WTC11 (cell line): ENCODE results near the gene GDF11. TPM values are rescaled to one million over a fixed set of nuclear protein-coding genes. Genes with fewer than 3 reads are reported as not detected.

Experiments used
- ATAC-seq: fragments of 200-7000 bp; cut with Tn5 transposase; 2 replicates; pipeline ENCODE4 v1.10.0; 2021; ENCODE audit warnings: mild to moderate bottlenecking, moderate library complexity
- CTCF ChIA-PET: fragments of 300-600 bp; sonication (Branson Sonifier 250); formaldehyde crosslinking; loops from one replicate; lab custom pipeline; 2021; ENCODE audit warnings: antibody characterized with exemption; lab: Charles Lee
- POLR2A ChIA-PET: fragments of 350-600 bp; sonication (Branson Sonifier 250); formaldehyde crosslinking; loops from one replicate; lab custom pipeline; 2021; ENCODE audit warnings: antibody characterized with exemption; lab: Charles Lee
- DNase-seq: peaks from one replicate; pipeline ENCODE4 v3.0.0; 2021; ENCODE audit warnings: low spot score
- H3K27ac Mint-ChIP-seq: 2 replicates; pipeline ENCODE4 v1.8.0; 2021; ENCODE audit warnings: mixed read lengths
- H3K27me3 Mint-ChIP-seq: 2 replicates; pipeline ENCODE4 v1.8.0; 2021; ENCODE audit warnings: low read depth, mild to moderate bottlenecking, moderate library complexity, mixed read lengths
- H3K36me3 Mint-ChIP-seq: 2 replicates; pipeline ENCODE4 v1.8.0; 2021; ENCODE audit warnings: mixed read lengths
- H3K4me1 Mint-ChIP-seq: 2 replicates; pipeline ENCODE4 v1.8.0; 2022; ENCODE audit warnings: mixed read lengths
- H3K4me3 Mint-ChIP-seq: 2 replicates; pipeline ENCODE4 v1.8.0; 2021; ENCODE audit warnings: mild to moderate bottlenecking, moderate library complexity, mixed read lengths
- H3K9me3 Mint-ChIP-seq: 2 replicates; pipeline ENCODE4 v1.8.0; 2021; ENCODE audit warnings: mixed read lengths
- ARID4B ChIP-seq: sonication (generic); formaldehyde crosslinking; IDR thresholded peaks from 2 replicates; pipeline ENCODE4 v1.8.0; 2023; ENCODE audit warnings: missing genetic modification reagents, mild to moderate bottlenecking, borderline replicate concordance
- ATF1 ChIP-seq: sonication (generic); formaldehyde crosslinking; IDR thresholded peaks from 2 replicates; pipeline ENCODE4 v1.8.1; 2023; ENCODE audit warnings: mild to moderate bottlenecking, moderate library complexity, missing genetic modification reagents
- CDX4 ChIP-seq: fragments of 250-450 bp; sonication (Bioruptor Pico); IDR thresholded peaks from 2 replicates; pipeline ENCODE4 v1.9.0; 2021; ENCODE audit warnings: moderate library complexity, mild to moderate bottlenecking, inconsistent platforms, borderline replicate concordance
- CREM ChIP-seq: sonication (generic); formaldehyde crosslinking; IDR thresholded peaks from 2 replicates; pipeline ENCODE4 v1.8.1; 2022; ENCODE audit warnings: mild to moderate bottlenecking, missing genetic modification reagents, moderate library complexity
- CTCF ChIP-seq: fragments of 200-600 bp; IDR thresholded peaks from 2 replicates; pipeline ENCODE4 v1.8.0; 2022; ENCODE audit warnings: antibody characterized with exemption
- E2F1 ChIP-seq: sonication (generic); formaldehyde crosslinking; IDR thresholded peaks from 2 replicates; pipeline ENCODE4 v1.8.0; 2022; ENCODE audit warnings: mild to moderate bottlenecking, missing genetic modification reagents
- ESRRA ChIP-seq: sonication (generic); formaldehyde crosslinking; IDR thresholded peaks from 2 replicates; pipeline ENCODE4 v1.8.1; 2022; ENCODE audit warnings: mild to moderate bottlenecking, missing genetic modification reagents, borderline replicate concordance
- ETV6 ChIP-seq: sonication (generic); formaldehyde crosslinking; IDR thresholded peaks from 2 replicates; pipeline ENCODE4 v1.8.1; 2022; ENCODE audit warnings: mild to moderate bottlenecking, missing genetic modification reagents
- GRHL2 ChIP-seq: fragments of 250-450 bp; sonication (Bioruptor Pico); IDR thresholded peaks from 2 replicates; pipeline ENCODE4 v1.8.0; 2022; ENCODE audit warnings: mild to moderate bottlenecking, moderate library complexity; ENCODE audit not compliant: insufficient replicate concordance, severe bottlenecking
- JUN ChIP-seq: sonication (generic); formaldehyde crosslinking; IDR thresholded peaks from 2 replicates; pipeline ENCODE4 v1.8.0; 2023; ENCODE audit warnings: mild to moderate bottlenecking, missing genetic modification reagents
- NR3C1 ChIP-seq: sonication (generic); formaldehyde crosslinking; conservative IDR thresholded peaks from 2 replicates; pipeline ENCODE4 v1.8.1; 2023; ENCODE audit warnings: low read depth, mild to moderate bottlenecking, missing genetic modification reagents
- SMAD3 ChIP-seq: sonication (generic); formaldehyde crosslinking; IDR thresholded peaks from 2 replicates; pipeline ENCODE4 v1.8.0; 2022; ENCODE audit warnings: missing genetic modification reagents, mild to moderate bottlenecking, borderline replicate concordance
- USF2 ChIP-seq: sonication (generic); formaldehyde crosslinking; IDR thresholded peaks from 2 replicates; pipeline ENCODE4 v1.8.1; 2023; ENCODE audit warnings: mild to moderate bottlenecking, missing genetic modification reagents, moderate library complexity
- ZNF121 ChIP-seq: sonication (generic); formaldehyde crosslinking; IDR thresholded peaks from 2 replicates; pipeline ENCODE4 v1.8.0; 2023; ENCODE audit warnings: missing genetic modification reagents
- ZNF532 ChIP-seq: fragments of 250-450 bp; sonication (Bioruptor Pico); IDR thresholded peaks from 2 replicates; pipeline ENCODE4 v1.9.0; 2021; ENCODE audit warnings: mild to moderate bottlenecking, borderline replicate concordance
- total RNA-seq: library from RNA; stranded (reverse); gene quantifications from 3 replicates; pipeline ENCODE4 v1.2.3, GENCODE V29; 2021

The GDF11 gene
- total RNA-seq, 1 experiment from 2014 or later, result 16.9 TPM

GRCh38 chr12:55765736-55766290 is 22.9 kb downstream of the GDF11 start:
- H3K27me3 Mint-ChIP-seq, result no peaks in the 10 kb centered on the region
- ChIA-PET CTCF (interaction anchor here (0.7 to 2.9 kb wide), 4 partner anchors 19 to 175 kb away, joined by 3 to 20 read pairs (median 4); no protein-coding TSS in a partner anchor), POLR2A (no interaction called here)
- H3K4me3 Mint-ChIP-seq, result no peak overlapping the region
- TF ChIP-seq ETV6 (no peak), GRHL2 (CRISPR knock-in tag) (no peak)
- DNase-seq (no peak), ATAC-seq (no peak)
- H3K27ac Mint-ChIP-seq, result peak overlapping the region; percentile 64
- peaks cover 26% of the 10 kb centered on the region for H3K36me3 Mint-ChIP-seq
- no peaks in the 10 kb centered on the region for H3K9me3 Mint-ChIP-seq
- H3K4me1 Mint-ChIP-seq, result peaks cover 7% of the 10 kb centered on the region

GRCh38 chr12:55767156-55767555 is 24.2 kb downstream of the GDF11 start:
- Mint-ChIP-seq H3K27ac (no peak overlapping the region; the same call in 1 of the 2 replicates), H3K9me3 (no peaks in the 10 kb centered on the region), H3K4me1 (peaks cover 7% of the 10 kb centered on the region), H3K27me3 (no peaks in the 10 kb centered on the region), H3K36me3 (peaks cover 27% of the 10 kb centered on the region), H3K4me3 (no peak overlapping the region)
- ChIA-PET CTCF (interaction anchor here (0.6 to 2.9 kb wide), 4 partner anchors 20 to 251 kb away, joined by 3 to 20 read pairs (median 6); no protein-coding TSS in a partner anchor), POLR2A (interaction anchor here (0.6 kb wide), 1 partner anchor 427 kb away, joined by 4 read pairs; no protein-coding TSS in a partner anchor)
- no peak for ATAC-seq
- no peak for DNase-seq
- peak; percentile 60; the same call in 1 of the 2 replicates for TF ChIP-seq ZNF121
- TF ChIP-seq CDX4 (CRISPR knock-in tag), result no peak
- TF ChIP-seq, all 79 proteins: peak for 1

- ATAC-seq (no peak), DNase-seq (no peak)
- ChIA-PET POLR2A (interaction anchor here (0.6 to 1.1 kb wide), 2 partner anchors 17 to 24 kb away, joined by 4 to 6 read pairs; no protein-coding TSS in a partner anchor), CTCF (interaction anchor here (0.5 to 2.2 kb wide), 3 partner anchors 33 to 155 kb away, joined by 6 to 9 read pairs (median 8); no protein-coding TSS in a partner anchor)
- Mint-ChIP-seq H3K4me1 (no peaks in the 10 kb centered on the region), H3K4me3 (no peak overlapping the region), H3K27me3 (no peaks in the 10 kb centered on the region), H3K27ac (no peak overlapping the region), H3K9me3 (no peaks in the 10 kb centered on the region), H3K36me3 (peaks cover 40% of the 10 kb centered on the region)
- TF ChIP-seq E2F1 (CRISPR knock-in tag) (no peak), ZNF532 (CRISPR knock-in tag) (no peak), CTCF (no peak), USF2 (no peak), ESRRA (CRISPR knock-in tag) (no peak), JUN (CRISPR knock-in tag) (no peak), SMAD3 (CRISPR knock-in tag) (no peak), CREM (CRISPR knock-in tag) (no peak), NR3C1 (no peak), ARID4B (CRISPR knock-in tag) (no peak), ATF1 (no peak)
Measured at GRCh38 chr12:55771736-55772135, 28.8 kb downstream of the GDF11 start.
